ENCODE results near the gene NSG2.

The NSG2 gene

DNA sequence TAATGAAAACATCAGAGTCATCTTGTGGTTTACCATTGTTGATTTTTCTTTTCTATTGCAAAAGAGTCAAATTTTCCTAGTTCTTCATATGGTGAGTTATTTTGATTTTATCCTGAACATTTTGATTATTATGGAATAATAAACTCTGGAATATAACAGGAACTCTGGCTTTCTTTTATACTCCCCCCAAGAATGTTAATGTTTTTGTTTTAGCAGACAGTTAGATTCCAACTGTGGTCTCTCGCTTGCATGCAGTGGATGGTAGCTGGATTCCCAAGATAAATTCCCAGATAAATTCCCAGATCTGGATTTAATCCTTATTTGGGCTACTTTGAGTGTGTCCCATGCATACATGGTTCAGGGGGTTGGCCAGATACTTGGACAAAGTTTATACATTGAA lies 109.8 kb downstream of the NSG2 start:
- DNase-seq = no peak

- no peak for DNase-seq
Observed at GRCh38 chr5:174155706-174156105, 110.2 kb downstream of the NSG2 start.

DNA sequence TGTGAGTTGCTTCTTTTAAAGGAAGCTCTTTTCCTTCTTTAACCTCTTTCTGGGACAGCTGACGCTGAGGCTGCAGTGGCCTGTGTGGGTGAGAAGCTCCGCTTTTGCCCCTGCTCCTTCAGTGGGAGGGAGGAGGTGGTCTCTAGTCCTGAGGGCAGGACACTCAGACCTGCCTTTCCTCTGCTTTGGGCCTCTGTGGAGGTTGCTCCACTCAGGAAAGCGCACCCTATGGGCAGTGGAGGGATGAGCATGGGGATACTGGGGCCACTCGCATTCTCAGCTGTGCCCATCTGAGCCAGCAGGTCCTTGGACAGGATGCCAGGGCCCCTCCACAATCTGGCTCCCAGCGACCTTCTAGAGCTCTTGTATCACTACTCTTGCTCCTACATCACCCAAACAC lies 111.5 kb downstream of the NSG2 start:
- DNase-seq = no peak
